ENCODE measurements around the gene GCNT2.
"Not testable (repeated sequence)": the region's sequence is repeated elsewhere in the genome, so short reads cannot be mapped to it uniquely, and the experiment has no call there.

Gene GCNT2

DNA sequence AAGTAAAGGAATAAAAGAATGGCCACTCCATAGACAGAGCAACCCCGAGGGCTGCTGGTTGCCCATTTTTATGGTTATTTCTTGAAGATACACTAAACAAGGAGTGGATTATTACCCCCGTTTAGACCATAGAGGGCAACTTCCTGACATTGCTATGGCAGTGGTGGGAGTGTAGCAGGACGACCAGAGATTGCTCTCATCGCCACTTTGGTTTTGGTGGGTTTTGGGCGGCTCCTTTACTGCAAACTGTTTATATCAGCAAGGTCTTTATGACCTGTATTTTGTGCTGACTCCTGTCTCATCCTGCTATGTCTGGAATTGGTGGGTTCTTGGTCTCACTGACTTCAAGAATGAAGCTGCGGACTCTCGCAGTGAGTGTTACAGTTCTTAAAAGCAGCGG is 94.5 kb downstream of the GCNT2 start:
- no peak overlapping the region for H3K9ac ChIP-seq
- no peaks in the 10 kb centered on the region for H4K20me1 ChIP-seq
- no peaks in the 10 kb centered on the region for H3K36me3 ChIP-seq
- H3K4me1 ChIP-seq, result no peaks in the 10 kb centered on the region
- no peak overlapping the region for H3K27ac ChIP-seq
- H3K9me3 ChIP-seq (replicated peaks in 1 of 11), result peaks cover 0 to 17% (median 6%) of the 10 kb centered on the region in 11 experiments; a peak in 9 of 22 replicates
- H3K4me3 ChIP-seq, result no peak overlapping the region
- no peak overlapping the region for H3K4me2 ChIP-seq
- TF ChIP-seq Cebpa-rat (IDR thresholded peaks at IDR 0.05), result no peak
- H3K27me3 ChIP-seq, result no peaks in the 10 kb centered on the region

DNA sequence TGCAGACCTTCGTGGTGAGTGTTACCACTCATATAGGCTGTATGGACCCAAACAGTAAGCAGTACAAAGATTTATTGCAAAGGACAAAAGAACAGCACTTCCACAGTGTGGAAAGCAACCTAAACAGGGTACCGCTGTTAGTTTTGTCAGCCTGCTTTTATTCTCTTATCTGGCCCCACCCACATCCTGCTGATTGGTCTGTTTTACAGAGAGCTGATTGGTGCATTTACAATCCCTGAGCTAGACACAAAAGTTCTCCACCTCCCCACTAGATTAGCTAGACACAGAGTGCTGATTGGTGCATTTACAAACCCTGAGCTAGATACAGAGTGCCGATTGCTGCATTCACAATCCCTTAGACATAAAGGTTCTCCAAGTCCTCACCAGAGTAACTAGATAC is 95.1 kb downstream of the GCNT2 start:
- H3K9ac ChIP-seq, H3K4me1 ChIP-seq, H3K4me3 ChIP-seq, H3K4me2 ChIP-seq, H3K36me3 ChIP-seq, H3K27ac ChIP-seq, H4K20me1 ChIP-seq, H3K27me3 ChIP-seq: not testable (repeated sequence)
- peaks cover 0 to 17% (median 6%) of the 10 kb centered on the region in 11 experiments; a peak in 9 of 22 replicates for H3K9me3 ChIP-seq (replicated peaks in 1 of 11)

DNA sequence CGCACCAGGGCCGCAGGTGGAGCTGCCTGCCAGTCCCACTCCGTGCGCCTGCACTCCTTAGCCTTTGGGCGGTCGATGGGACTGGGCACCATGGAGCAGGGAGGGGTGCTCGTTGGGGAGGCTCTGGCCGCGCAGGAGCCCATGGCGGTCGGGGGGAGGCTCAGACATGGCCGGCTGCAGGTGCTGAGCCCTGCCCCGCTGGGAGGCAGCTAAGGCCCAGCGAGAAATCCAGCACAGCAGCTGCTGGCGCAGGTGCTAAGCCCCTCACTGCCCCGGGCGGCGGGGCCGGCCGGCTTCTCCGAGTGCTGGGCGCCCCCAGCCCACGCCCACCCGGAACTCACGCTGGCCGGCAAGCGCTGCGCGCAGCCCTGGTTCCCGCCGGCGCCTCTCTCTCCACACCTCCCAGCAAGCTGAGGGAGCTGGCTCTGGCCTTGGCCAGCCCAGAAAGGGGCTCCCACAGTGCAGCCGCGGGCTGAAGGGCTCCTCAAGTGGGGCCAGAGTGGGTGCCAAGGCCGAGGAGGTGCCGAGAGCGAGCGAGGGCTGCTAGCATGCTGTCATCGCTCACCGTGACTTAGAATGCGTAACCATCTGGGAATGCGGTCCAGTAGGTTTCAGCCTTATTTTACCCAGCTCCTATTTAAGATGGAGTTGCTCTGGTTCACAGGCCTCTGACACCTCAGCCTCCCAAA is 96.0 kb downstream of the GCNT2 start:
- no peaks in the 10 kb centered on the region for H3K27me3 ChIP-seq
- no peak overlapping the region for H3K9ac ChIP-seq
- no peak overlapping the region for H3K27ac ChIP-seq
- H3K4me1 ChIP-seq, result no peaks in the 10 kb centered on the region
- no peak overlapping the region for H3K4me3 ChIP-seq
- H3K4me2 ChIP-seq, result no peak overlapping the region
- no peaks in the 10 kb centered on the region for H4K20me1 ChIP-seq
- peaks cover 0 to 21% (median 7%) of the 10 kb centered on the region in 11 experiments; a peak in 10 of 22 replicates for H3K9me3 ChIP-seq (replicated peaks in 1 of 11)
- peaks cover 0 to 5% (median 0%) of the 10 kb centered on the region in 11 experiments; a peak in 2 of 22 replicates for H3K36me3 ChIP-seq
- no peak for TF ChIP-seq Cebpa-rat (IDR thresholded peaks at IDR 0.05)

DNA sequence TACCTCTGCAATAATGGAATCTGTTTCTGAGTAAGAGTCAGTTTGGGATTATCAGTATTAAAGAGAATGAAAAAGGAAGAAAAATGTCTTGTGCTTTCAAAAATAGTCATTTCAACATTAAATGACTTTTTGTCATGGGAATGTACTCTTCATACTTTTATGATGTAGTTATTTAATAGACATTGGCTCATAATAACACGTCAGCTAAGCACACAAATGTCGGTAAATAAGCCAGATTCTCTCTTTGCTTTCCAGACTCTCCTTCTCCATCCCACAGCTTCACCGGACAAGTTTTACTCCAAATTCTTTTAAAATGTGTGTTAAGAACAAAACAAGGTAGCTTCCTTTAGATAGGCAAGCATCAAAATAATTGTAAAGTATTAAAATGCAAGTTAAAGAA is 97.3 kb downstream of the GCNT2 start:
- no peak for TF ChIP-seq Cebpa-rat (IDR thresholded peaks at IDR 0.05)

DNA sequence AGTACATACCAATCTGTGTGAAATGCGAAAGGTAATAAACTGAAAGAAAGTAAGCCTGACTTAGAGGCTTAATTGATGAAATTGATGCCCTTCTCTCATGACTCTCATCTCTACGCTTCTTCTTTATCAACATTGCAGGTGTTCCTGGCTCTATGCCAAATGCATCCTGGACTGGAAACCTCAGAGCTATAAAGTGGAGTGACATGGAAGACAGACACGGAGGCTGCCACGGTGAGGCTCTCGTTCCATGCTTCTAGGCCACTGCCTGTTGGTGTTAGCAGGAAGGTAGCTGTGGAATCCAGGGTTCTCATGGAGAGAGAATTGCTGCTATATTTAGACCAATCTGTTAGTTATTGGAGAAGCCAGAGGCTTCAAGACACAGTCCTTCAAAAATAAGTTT is 100.1 kb downstream of the GCNT2 start:
- no peak for TF ChIP-seq Cebpa-rat (IDR thresholded peaks at IDR 0.05)
- Histone ChIP-seq H3K36me3 (peaks cover 0 to 15% (median 0%) of the 10 kb centered on the region in 11 experiments; a peak in 2 of 22 replicates), H3K4me3 (no peak overlapping the region), H3K9ac (no peak overlapping the region), H4K20me1 (no peaks in the 10 kb centered on the region), H3K9me3 (replicated peaks in 1 of 11) (peaks cover 0 to 35% (median 12%) of the 10 kb centered on the region in 11 experiments; a peak in 11 of 22 replicates), H3K27ac (no peak overlapping the region), H3K4me1 (peaks cover 0 to 17% (median 0%) of the 10 kb centered on the region in 10 experiments; a peak in 6 of 20 replicates), H3K27me3 (no peaks in the 10 kb centered on the region), H3K4me2 (no peak overlapping the region)

More for the DNA sequence above, 97.3 kb downstream of the GCNT2 start:
- Histone ChIP-seq H3K36me3 (peaks cover 0 to 7% (median 0%) of the 10 kb centered on the region in 11 experiments; a peak in 2 of 22 replicates), H3K27ac (no peak overlapping the region), H3K9me3 (replicated peaks in 1 of 11) (peaks cover 0 to 30% (median 12%) of the 10 kb centered on the region in 11 experiments; a peak in 11 of 22 replicates), H4K20me1 (no peaks in the 10 kb centered on the region), H3K27me3 (no peaks in the 10 kb centered on the region), H3K4me1 (no peaks in the 10 kb centered on the region), H3K4me3 (no peak overlapping the region), H3K4me2 (no peak overlapping the region), H3K9ac (no peak overlapping the region)

DNA sequence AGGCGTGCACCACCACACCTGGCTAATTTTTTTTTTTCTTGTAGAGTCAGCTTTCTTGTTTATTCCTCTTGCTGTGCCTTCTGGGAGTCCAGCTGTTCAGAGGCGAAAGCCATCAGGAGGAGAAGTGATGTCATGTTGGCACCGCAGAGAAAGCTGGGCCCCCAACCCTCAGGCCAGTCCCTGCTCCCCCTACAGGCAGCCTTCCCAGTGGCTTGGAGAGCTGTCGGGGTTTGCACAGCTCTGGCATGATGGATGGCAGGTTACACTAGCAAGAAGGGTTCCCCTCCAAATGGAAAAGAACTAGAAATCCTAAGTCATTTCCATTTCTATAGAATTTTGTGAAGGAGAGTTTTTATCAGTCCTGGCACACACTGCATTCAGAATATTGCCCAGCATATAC is 100.7 kb downstream of the GCNT2 start:
- Histone ChIP-seq H3K4me2 (no peak overlapping the region), H3K27ac (no peak overlapping the region)
- no peak for TF ChIP-seq Cebpa-rat (IDR thresholded peaks at IDR 0.05)

DNA sequence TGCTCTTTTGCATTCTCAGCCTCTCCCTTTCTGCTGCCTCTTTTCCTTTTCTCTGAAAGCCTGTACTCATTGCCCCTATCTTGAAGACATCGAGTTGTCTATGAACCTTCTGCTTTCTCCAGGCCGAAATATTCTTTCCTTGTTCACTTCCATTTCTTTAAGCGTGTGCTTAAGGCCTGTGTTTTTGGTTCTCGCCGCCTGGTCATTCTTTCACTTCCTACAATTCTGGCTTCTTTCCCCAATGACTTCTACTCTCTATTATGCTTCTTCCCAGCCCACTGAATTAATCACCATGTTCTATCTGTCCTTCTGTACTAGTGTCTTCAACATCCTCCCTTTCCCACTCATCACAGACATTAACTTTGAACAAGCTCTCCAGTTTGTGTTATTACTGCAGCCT is 103.7 kb downstream of the GCNT2 start:
- Histone ChIP-seq H3K36me3 (peaks cover 0 to 15% (median 0%) of the 10 kb centered on the region in 11 experiments; a peak in 2 of 22 replicates), H3K4me2 (peak overlapping the region in 3 of 11 experiments; percentile 40 to 60 (median 40); a peak in 5 of 22 replicates), H4K20me1 (no peaks in the 10 kb centered on the region), H3K27me3 (no peaks in the 10 kb centered on the region), H3K4me1 (peaks cover 0 to 17% (median 0%) of the 10 kb centered on the region in 10 experiments; a peak in 6 of 20 replicates), H3K9ac (no peak overlapping the region), H3K4me3 (no peak overlapping the region), H3K27ac (peak overlapping the region in 1 of 11 experiments; percentile 15; a peak in 2 of 22 replicates), H3K9me3 (replicated peaks in 1 of 11) (peaks cover 0 to 25% (median 8%) of the 10 kb centered on the region in 11 experiments; a peak in 6 of 22 replicates)
- no peak for TF ChIP-seq Cebpa-rat (IDR thresholded peaks at IDR 0.05)

More for the DNA sequence above, 100.7 kb downstream of the GCNT2 start:
- Histone ChIP-seq H3K36me3 (peaks cover 0 to 15% (median 0%) of the 10 kb centered on the region in 11 experiments; a peak in 2 of 22 replicates), H3K9ac (no peak overlapping the region), H3K4me1 (peaks cover 0 to 17% (median 0%) of the 10 kb centered on the region in 10 experiments; a peak in 6 of 20 replicates), H3K9me3 (replicated peaks in 1 of 11) (peaks cover 0 to 28% (median 9%) of the 10 kb centered on the region in 11 experiments; a peak in 9 of 22 replicates), H3K27me3 (no peaks in the 10 kb centered on the region), H4K20me1 (no peaks in the 10 kb centered on the region), H3K4me3 (no peak overlapping the region)

DNA sequence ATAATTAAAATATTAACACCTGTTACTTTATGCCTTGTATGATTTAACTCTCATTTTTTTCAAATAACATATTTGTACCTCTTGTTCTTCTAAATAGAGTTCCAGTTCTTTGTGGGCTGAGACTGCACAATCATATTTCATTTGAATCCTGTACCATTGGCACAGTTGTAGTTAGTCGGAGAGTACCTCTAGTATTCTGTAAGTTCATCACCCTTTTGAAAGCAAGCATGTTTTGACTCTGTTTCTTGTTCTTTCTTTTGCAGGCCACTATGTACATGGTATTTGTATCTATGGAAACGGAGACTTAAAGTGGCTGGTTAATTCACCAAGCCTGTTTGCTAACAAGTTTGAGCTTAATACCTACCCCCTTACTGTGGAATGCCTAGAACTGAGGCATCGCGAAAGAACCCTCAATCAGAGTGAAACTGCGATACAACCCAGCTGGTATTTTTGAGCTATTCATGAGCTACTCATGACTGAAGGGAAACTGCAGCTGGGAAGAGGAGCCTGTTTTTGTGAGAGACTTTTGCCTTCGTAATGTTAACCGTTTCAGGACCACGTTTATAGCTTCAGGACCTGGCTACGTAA is 105.1 kb downstream of the GCNT2 start:
- Histone ChIP-seq H4K20me1 (no peaks in the 10 kb centered on the region), H3K9me3 (replicated peaks in 1 of 11) (peaks cover 0 to 25% (median 8%) of the 10 kb centered on the region in 11 experiments; a peak in 6 of 22 replicates), H3K9ac (no peak overlapping the region), H3K4me2 (no peak overlapping the region), H3K4me1 (peaks cover 0 to 17% (median 0%) of the 10 kb centered on the region in 10 experiments; a peak in 6 of 20 replicates), H3K27me3 (no peaks in the 10 kb centered on the region), H3K27ac (no peak overlapping the region), H3K36me3 (peaks cover 0 to 15% (median 0%) of the 10 kb centered on the region in 11 experiments; a peak in 2 of 22 replicates), H3K4me3 (no peak overlapping the region)
- no peak for TF ChIP-seq Cebpa-rat (IDR thresholded peaks at IDR 0.05)

DNA sequence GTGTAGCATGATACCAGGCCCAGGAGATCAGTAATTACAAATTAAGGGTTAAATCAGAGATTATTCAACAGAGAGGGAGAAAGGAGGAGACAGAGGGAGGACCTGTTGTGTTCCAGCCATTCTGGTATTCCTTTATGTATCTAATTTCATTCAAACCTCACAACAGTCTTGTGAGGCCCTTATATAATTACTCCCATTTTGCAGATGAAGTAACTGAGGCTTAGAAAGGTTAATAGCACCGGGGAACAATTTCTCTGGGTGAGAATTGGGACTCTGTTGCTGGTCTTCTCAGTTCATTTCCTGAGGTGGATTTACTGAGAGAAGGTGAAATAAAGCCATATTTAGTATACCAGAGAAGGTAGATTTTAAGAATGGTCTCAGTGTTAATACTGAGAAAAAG is 106.6 kb downstream of the GCNT2 start:
- no peak for TF ChIP-seq Cebpa-rat (IDR thresholded peaks at IDR 0.05)
- Histone ChIP-seq H3K4me2 (no peak overlapping the region), H4K20me1 (no peaks in the 10 kb centered on the region), H3K27me3 (no peaks in the 10 kb centered on the region), H3K27ac (no peak overlapping the region), H3K4me3 (no peak overlapping the region), H3K9ac (no peak overlapping the region), H3K36me3 (peaks cover 0 to 9% (median 0%) of the 10 kb centered on the region in 11 experiments; a peak in 2 of 22 replicates), H3K9me3 (replicated peaks in 1 of 11) (peaks cover 0 to 14% (median under 1%) of the 10 kb centered on the region in 11 experiments; a peak in 5 of 22 replicates), H3K4me1 (peaks cover 0 to 22% (median 2%) of the 10 kb centered on the region in 10 experiments; a peak in 12 of 20 replicates)
